Memory B cell (primary cell): ENCODE results near the gene CCDC86.

ENCODE experiments used
- ATAC-seq: fragments of 150-1000 bp; cut with Tn5 transposase; 2 replicates; pipeline ENCODE4 v1.10.0; 2021; ENCODE audit warnings: low read depth, mild to moderate bottlenecking, moderate library complexity
- DNase-seq, 2 donors: peaks; one replicate each; pipeline ENCODE4 v3.0.0; 2022; ENCODE audit warnings: low spot score in 2 of 2
- H3K27ac Mint-ChIP-seq: one replicate; pipeline ENCODE4 v1.8.0; 2022; ENCODE audit warnings: mild to moderate bottlenecking, moderate library complexity, mixed read lengths
- H3K27me3 Mint-ChIP-seq: one replicate; pipeline ENCODE4 v1.8.0; 2022; ENCODE audit warnings: mixed read lengths
- H3K36me3 Mint-ChIP-seq: one replicate; pipeline ENCODE4 v1.8.0; 2022; ENCODE audit warnings: mild to moderate bottlenecking, mixed read lengths
- H3K4me1 Mint-ChIP-seq: one replicate; pipeline ENCODE4 v1.8.0; 2022; ENCODE audit warnings: mixed read lengths
- H3K4me3 Mint-ChIP-seq: one replicate; pipeline ENCODE4 v1.8.0; 2022; ENCODE audit warnings: mild to moderate bottlenecking, moderate library complexity, mixed read lengths
- H3K9me3 Mint-ChIP-seq: one replicate; pipeline ENCODE4 v1.8.0; 2022; ENCODE audit warnings: mixed read lengths

The CCDC86 gene

DNA sequence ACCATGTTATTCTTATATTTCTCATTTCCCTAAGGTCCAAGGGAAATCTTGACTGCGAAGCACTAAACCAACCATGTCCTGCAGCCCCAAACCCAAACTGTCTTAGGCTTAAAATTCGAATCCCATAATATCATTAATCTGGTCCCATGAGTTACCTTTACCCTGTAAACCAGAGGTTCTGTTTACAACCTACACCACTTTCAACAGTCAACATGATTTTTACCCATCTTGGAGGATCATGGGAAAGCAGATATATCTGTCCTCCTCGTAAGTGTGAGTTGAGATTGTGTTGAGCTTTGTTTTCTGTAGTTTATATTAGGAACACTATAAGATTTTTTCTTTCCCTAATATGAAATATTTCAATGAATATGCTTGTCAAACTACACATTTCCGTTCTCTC, 58.1 kb downstream of the CCDC86 start:
- no peak overlapping the region for H3K27ac Mint-ChIP-seq
- peaks cover 17% of the 10 kb centered on the region for H3K4me1 Mint-ChIP-seq
- H3K9me3 Mint-ChIP-seq: no peaks in the 10 kb centered on the region
- H3K36me3 Mint-ChIP-seq: peaks cover 33% of the 10 kb centered on the region
- ATAC-seq: no peak
- DNase-seq: no peak
- H3K4me3 Mint-ChIP-seq: no peak overlapping the region
- no peaks in the 10 kb centered on the region for H3K27me3 Mint-ChIP-seq
